ENCODE results near the gene PPP2R1B. TPM values are rescaled to one million over a fixed set of nuclear protein-coding genes. Genes with fewer than 3 reads are reported as not detected.
"Not testable (repeated sequence)": the region's sequence is repeated elsewhere in the genome, so short reads cannot be mapped to it uniquely, and the experiment has no call there.

The PPP2R1B gene
- total RNA-seq, 1 donor from 2014 or later = 64.3 TPM

GRCh38 chr11:111782109-111782741, 16.0 kb upstream of the PPP2R1B start:
- DNase-seq (ENCODE audit: low read depth) = no peak

GRCh38 chr11:111779118-111779517, 12.9 kb upstream of the PPP2R1B start:
- no peak for DNase-seq (ENCODE audit: low read depth)

GRCh38 chr11:111778047-111778558, 11.9 kb upstream of the PPP2R1B start:
- peak; percentile 71 for DNase-seq (ENCODE audit: low read depth)

- DNase-seq (ENCODE audit: low read depth) = peak; percentile 83
These were observed 11.2 kb upstream of the PPP2R1B start for GRCh38 chr11:111777094-111778046.

GRCh38 chr11:111776398-111777093, 10.4 kb upstream of the PPP2R1B start:
- no peak for DNase-seq (ENCODE audit: low read depth)

GRCh38 chr11:111774955-111775710, 8.9 kb upstream of the PPP2R1B start:
- no peak for DNase-seq (ENCODE audit: low read depth)

- no peak for DNase-seq (ENCODE audit: low read depth)
These were observed 6.3 kb upstream of the PPP2R1B start for GRCh38 chr11:111772535-111772934.

- DNase-seq (ENCODE audit: low read depth) = not testable (repeated sequence)
These were observed 5.0 kb upstream of the PPP2R1B start for GRCh38 chr11:111771205-111771604.

- no peak for DNase-seq (ENCODE audit: low read depth)
These were observed 4.5 kb upstream of the PPP2R1B start for GRCh38 chr11:111770581-111771134.

GRCh38 chr11:111766834-111767142, 599 bp upstream of the PPP2R1B start:
- no peak for DNase-seq (ENCODE audit: low read depth)

- no peak for DNase-seq (ENCODE audit: low read depth)
These were observed 737 bp downstream of the PPP2R1B start for GRCh38 chr11:111765320-111765983.

GRCh38 chr11:111764621-111765020, 1.6 kb downstream of the PPP2R1B start:
- peak; percentile 18 for DNase-seq (ENCODE audit: low read depth)

- DNase-seq (ENCODE audit: low read depth) = no peak
These were observed 3.1 kb downstream of the PPP2R1B start for GRCh38 chr11:111762981-111763643.

GRCh38 chr11:111762526-111762925, 3.7 kb downstream of the PPP2R1B start:
- no peak for DNase-seq (ENCODE audit: low read depth)

- DNase-seq (ENCODE audit: low read depth) = no peak
These were observed 5.2 kb downstream of the PPP2R1B start for GRCh38 chr11:111761036-111761435.

- no peak for DNase-seq (ENCODE audit: low read depth)
These were observed 6.3 kb downstream of the PPP2R1B start for GRCh38 chr11:111759778-111760407.

- DNase-seq (ENCODE audit: low read depth) = no peak
These were observed 6.8 kb downstream of the PPP2R1B start for GRCh38 chr11:111759376-111759775.

- no peak for DNase-seq (ENCODE audit: low read depth)
These were observed 10.1 kb downstream of the PPP2R1B start for GRCh38 chr11:111756097-111756496.

- DNase-seq (ENCODE audit: low read depth) = no peak
These were observed 16.5 kb downstream of the PPP2R1B start for GRCh38 chr11:111749646-111750045.
